Fibroblast of lung (primary cell): ENCODE results near the gene RGS3. TPM values are rescaled to one million over a fixed set of nuclear protein-coding genes. Genes with fewer than 3 reads are reported as not detected.

Source experiments
- DNase-seq, 2 donors: peaks; one replicate each; pipeline versions ENCODE4 v3.0.0 to v3.0.0-alpha.2; 2010; ENCODE audit warnings: low read depth in 2 of 2
- H2AFZ ChIP-seq: 2 replicates; pipeline ENCODE4 v1.5.1; 2012; ENCODE audit warnings: low read length, control low read depth, inconsistent platforms
- H3K27ac ChIP-seq: 2 replicates; pipeline ENCODE4 v1.5.1; 2011; ENCODE audit warnings: low read length, control low read depth; ENCODE audit not compliant: insufficient read depth
- H3K27me3 ChIP-seq: 2 replicates; pipeline ENCODE4 v1.5.1; 2011; ENCODE audit warnings: mild to moderate bottlenecking, low read length; ENCODE audit not compliant: control insufficient read depth, insufficient read depth
- H3K36me3 ChIP-seq: 2 replicates; pipeline ENCODE4 v1.5.1; 2011; ENCODE audit warnings: low read length; ENCODE audit not compliant: control insufficient read depth, insufficient read depth
- H3K4me1 ChIP-seq: 2 replicates; pipeline ENCODE4 v1.5.1; 2011; ENCODE audit warnings: low read length; ENCODE audit not compliant: control insufficient read depth, insufficient read depth; ENCODE audit errors: extremely low read depth
- H3K4me2 ChIP-seq: 2 replicates; pipeline ENCODE4 v1.5.1; 2011; ENCODE audit warnings: low read length, control low read depth; ENCODE audit not compliant: insufficient read depth; ENCODE audit errors: extremely low read depth
- H3K4me3 ChIP-seq, 4 experiments: fragments of 200-600 bp in 1 of 4; sonication (generic) in 1 of 4; replicated peaks in 1 of 4; 2 replicates each; pipeline ENCODE4 v1.5.1; 2011 to 2016; ENCODE audit warnings: low read length in 4 of 4, low read depth in 3 of 4, mild to moderate bottlenecking in 3 of 4, control low read depth in 2 of 4, inconsistent platforms in 1 of 4, mixed read lengths in 1 of 4; ENCODE audit not compliant: insufficient read depth in 1 of 4; ENCODE audit errors: control extremely low read depth in 1 of 4
- H3K79me2 ChIP-seq: 2 replicates; pipeline ENCODE4 v1.5.1; 2012; ENCODE audit warnings: mild to moderate bottlenecking, low read length, inconsistent platforms; ENCODE audit not compliant: control insufficient read depth, insufficient read depth
- H3K9ac ChIP-seq: 2 replicates; pipeline ENCODE4 v1.5.1; 2011; ENCODE audit warnings: mild to moderate bottlenecking, low read length, control low read depth; ENCODE audit not compliant: insufficient read depth
- H3K9me3 ChIP-seq: 2 replicates; pipeline ENCODE4 v1.5.1; 2012; ENCODE audit warnings: low read depth, low read length; ENCODE audit not compliant: control insufficient read depth, insufficient read depth
- H4K20me1 ChIP-seq: 2 replicates; pipeline ENCODE4 v1.5.1; 2011; ENCODE audit warnings: low read length; ENCODE audit not compliant: control insufficient read depth, insufficient read depth; ENCODE audit errors: extremely low read depth
- CTCF ChIP-seq, 2 donors: IDR thresholded peaks in 1 of 2; conservative IDR thresholded peaks in 1 of 2; 1 replicate in 1 of 2; 2 replicates in 1 of 2; pipeline ENCODE4 v1.5.1; 2011 to 2012; ENCODE audit warnings: low read length in 2 of 2, control low read depth in 1 of 2, inconsistent platforms in 1 of 2, low read depth in 1 of 2, mild to moderate bottlenecking in 1 of 2
- EZH2 ChIP-seq: IDR thresholded peaks from 2 replicates; pipeline ENCODE4 v1.5.1; 2012; ENCODE audit warnings: low read length, control low read depth, mild to moderate bottlenecking; ENCODE audit errors: missing control alignments
- polyA plus RNA-seq, 2 donors: library from polyadenylated mRNA; depleted of rRNA in 1 of 2; stranded (reverse) in 1 of 2; unstranded in 1 of 2; fragments of >200 nt; gene quantifications; 2 replicates each; pipeline ENCODE4 v1.2.1, GENCODE V29; 2011 to 2012; ENCODE audit warnings: missing spikeins in 1 of 2
- total RNA-seq: library from RNA; depleted of rRNA; stranded (reverse); fragments of >200 nt; gene quantifications from 2 replicates; pipeline ENCODE4 v1.2.1, GENCODE V29; 2014

The RGS3 gene
- total and polyA plus RNA-seq, 2 donors (not counting 1 experiment from before 2014, with no cell fraction given): 48.1 to 74.3 TPM

GRCh38 chr9:113427629-113428028 lies 35.9 kb upstream of the RGS3 start:
- Histone ChIP-seq H3K36me3 (no peaks in the 10 kb centered on the region), H3K4me3 (no peak overlapping the region), H4K20me1 (no peaks in the 10 kb centered on the region), H3K27me3 (peaks cover 7% of the 10 kb centered on the region), H3K79me2 (no peaks in the 10 kb centered on the region), H3K4me1 (no peaks in the 10 kb centered on the region), H3K4me2 (no peak overlapping the region), H3K27ac (no peak overlapping the region), H2AFZ (no peak overlapping the region), H3K9ac (no peak overlapping the region), H3K9me3 (no peaks in the 10 kb centered on the region)
- DNase-seq: peak in 1 of 2 donors; percentile 62
- TF ChIP-seq EZH2 (no peak), CTCF (conservative IDR thresholded peaks at IDR 0.05 in 1 of 2, IDR thresholded peaks at IDR 0.05 in 1 of 2; ENCODE audit: low read depth in 1 of 2, low read length in 2 of 2) (no peak)

GRCh38 chr9:113428062-113428615 lies 35.4 kb upstream of the RGS3 start:
- Histone ChIP-seq H3K9me3 (no peaks in the 10 kb centered on the region), H3K27ac (no peak overlapping the region), H3K36me3 (no peaks in the 10 kb centered on the region), H3K79me2 (no peaks in the 10 kb centered on the region), H3K4me2 (no peak overlapping the region), H3K4me1 (no peaks in the 10 kb centered on the region), H3K4me3 (no peak overlapping the region), H3K27me3 (peaks cover 7% of the 10 kb centered on the region), H2AFZ (no peak overlapping the region), H3K9ac (no peak overlapping the region), H4K20me1 (no peaks in the 10 kb centered on the region)
- TF ChIP-seq CTCF (conservative IDR thresholded peaks at IDR 0.05 in 1 of 2, IDR thresholded peaks at IDR 0.05 in 1 of 2; ENCODE audit: low read depth in 1 of 2, low read length in 2 of 2): no peak
- TF ChIP-seq EZH2: no peak
- peak in 1 of 2 donors; percentile 11 for DNase-seq

GRCh38 chr9:113431191-113431590 lies 32.3 kb upstream of the RGS3 start:
- Histone ChIP-seq H3K9ac (no peak overlapping the region), H3K4me3 (no peak overlapping the region), H3K4me2 (no peak overlapping the region), H3K27me3 (no peaks in the 10 kb centered on the region), H3K36me3 (no peaks in the 10 kb centered on the region), H3K4me1 (no peaks in the 10 kb centered on the region), H4K20me1 (no peaks in the 10 kb centered on the region), H3K9me3 (no peaks in the 10 kb centered on the region), H2AFZ (no peak overlapping the region), H3K79me2 (no peaks in the 10 kb centered on the region), H3K27ac (no peak overlapping the region)
- no peak for DNase-seq
- no peak for TF ChIP-seq EZH2
- no peak for TF ChIP-seq CTCF (conservative IDR thresholded peaks at IDR 0.05 in 1 of 2, IDR thresholded peaks at IDR 0.05 in 1 of 2; ENCODE audit: low read depth in 1 of 2, low read length in 2 of 2)
